ENCODE data around the gene AK5.
A peak's percentile ranks its signal among the peaks of the same experiment; 100 is the strongest.

Gene AK5

GRCh38 chr1:77281491-77282186 lies at the start of gene AK5:
Gene AK5 (plus strand): TSS chr1:77282019. CDS start chr1:77282314, 295 bp downstream.
- DNase-seq: peak in 34 of 51 donors; percentile 6 to 78 (median 42)

DNA sequence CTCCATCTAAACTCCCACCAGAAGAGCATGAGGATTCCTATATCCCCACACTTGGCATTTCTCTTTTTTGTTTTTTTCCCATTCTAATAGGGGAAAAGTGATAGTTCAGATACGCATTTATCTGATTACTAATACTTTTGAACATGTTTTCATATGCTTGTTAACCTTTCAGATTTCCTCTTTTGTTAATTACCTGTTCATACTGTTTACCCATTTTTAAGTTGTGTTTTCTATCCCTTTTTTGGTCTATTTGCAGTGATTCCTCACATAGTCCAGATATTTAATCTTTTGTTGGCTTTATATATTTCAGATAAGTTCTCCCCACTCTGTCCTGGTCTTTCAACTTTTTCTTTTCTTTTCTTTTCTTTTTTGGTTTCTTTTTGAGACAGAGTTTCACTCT lies 49.0 kb upstream of the AK5 start:
- DNase-seq: no peak

DNA sequence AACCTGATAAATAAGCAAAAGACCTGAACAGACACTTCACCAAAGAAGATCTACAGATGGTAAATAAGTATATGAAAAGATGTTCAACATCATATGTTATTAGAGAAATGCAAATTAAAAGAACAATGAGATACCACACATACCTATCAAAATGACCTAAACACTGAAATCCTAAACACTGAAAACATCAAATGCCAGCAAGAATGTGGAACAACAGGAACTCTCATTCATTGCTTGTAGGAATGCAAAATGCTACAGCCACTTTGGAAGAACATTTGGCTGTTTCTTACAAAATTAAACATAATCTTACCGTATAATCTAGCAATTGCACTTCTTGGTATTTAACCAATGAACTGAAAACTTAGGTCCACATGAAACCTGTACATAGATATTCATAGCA lies 47.7 kb upstream of the AK5 start:
- DNase-seq: no peak

DNA sequence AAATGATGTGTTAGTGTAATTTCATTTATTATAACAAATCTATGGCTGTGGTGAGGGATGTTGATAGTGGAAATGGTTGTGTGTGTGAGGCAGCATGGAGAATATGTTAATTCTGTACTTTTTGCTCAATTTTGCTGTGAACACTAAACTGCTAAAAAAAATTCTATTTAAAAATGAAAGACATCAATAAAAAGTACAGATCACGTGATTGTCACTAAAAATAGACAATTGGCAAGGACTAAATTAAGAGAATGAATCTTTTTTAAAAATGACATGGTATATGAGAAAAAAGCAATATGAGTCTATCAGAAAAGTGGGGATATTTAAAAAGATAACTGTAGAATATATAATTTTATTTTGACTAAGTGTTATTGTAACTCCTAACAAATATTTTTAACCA lies 46.9 kb upstream of the AK5 start:
- no peak for DNase-seq

DNA sequence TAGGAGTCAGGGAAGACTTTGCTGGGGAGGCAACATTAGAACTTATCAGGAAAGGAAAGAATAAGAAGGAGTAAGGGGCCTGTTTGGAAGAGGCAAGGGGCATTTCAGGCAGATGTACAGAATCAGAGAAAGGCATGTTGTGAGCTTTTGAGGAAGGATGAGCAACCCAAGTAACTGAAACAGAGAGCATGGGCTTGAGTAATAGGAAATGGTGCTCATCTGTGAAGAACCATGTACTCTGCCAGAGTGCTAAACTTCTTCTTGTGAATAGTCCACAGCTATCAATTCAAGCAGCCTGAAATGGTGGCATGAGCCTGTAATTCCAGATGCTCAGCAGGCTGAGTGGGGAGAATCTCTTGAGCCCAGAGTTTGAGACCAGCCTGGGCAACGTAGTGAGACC lies 43.4 kb upstream of the AK5 start:
- no peak for DNase-seq

DNA sequence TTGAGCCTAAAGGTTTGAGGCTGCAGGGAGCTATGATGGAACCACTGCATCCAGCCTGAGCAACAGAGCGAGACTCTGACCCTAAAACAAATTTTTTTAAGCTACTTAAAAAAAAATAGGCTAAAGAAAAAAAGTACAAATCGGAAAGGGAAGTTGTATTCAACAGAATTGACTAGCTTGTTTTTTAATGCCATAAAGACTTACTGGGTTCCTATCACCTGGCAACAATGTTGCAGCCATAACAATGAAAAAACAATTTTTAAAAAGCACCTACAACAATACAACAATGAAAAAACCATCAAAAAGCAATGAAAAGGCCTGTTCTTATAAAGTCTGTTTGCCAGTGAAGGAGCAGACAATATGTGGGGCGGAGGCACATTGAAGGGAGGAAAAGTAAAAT lies 42.5 kb upstream of the AK5 start:
- DNase-seq: no peak

GRCh38 chr1:77245830-77246229 lies 36.0 kb upstream of the AK5 start:
- DNase-seq: no peak

- no peak for DNase-seq
Measured at GRCh38 chr1:77250126-77250525, 31.7 kb upstream of the AK5 start.

DNA sequence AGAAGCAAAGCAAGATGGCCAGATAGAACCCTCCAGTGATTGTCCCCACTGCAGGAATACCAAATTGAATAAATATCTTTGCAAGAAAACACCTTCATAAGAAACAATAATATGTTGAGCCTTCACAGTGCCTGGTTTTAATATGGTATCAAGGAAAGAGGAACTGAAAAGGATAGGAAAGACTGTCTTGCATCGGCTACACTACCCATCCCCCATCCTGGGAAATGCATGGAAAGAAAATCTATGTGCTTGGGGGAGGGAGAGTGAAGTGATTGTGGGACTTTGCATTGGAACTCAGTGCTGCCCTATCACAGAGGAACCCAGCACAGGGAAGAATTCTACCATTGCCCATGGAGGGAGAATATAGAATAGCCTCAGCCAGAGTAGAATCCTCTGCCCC lies 28.6 kb upstream of the AK5 start:
- DNase-seq: no peak

- no peak for DNase-seq
Measured at GRCh38 chr1:77263708-77264107, 18.1 kb upstream of the AK5 start.

GRCh38 chr1:77265180-77265579 lies 16.6 kb upstream of the AK5 start:
- DNase-seq: no peak

- DNase-seq: no peak
Measured at GRCh38 chr1:77267035-77267434, 14.8 kb upstream of the AK5 start.

- no peak for DNase-seq
Measured at GRCh38 chr1:77271852-77272580, 9.8 kb upstream of the AK5 start.

- DNase-seq: peak in 1 of 51 donors; percentile 20
Measured at GRCh38 chr1:77273891-77274290, 7.9 kb upstream of the AK5 start.

- DNase-seq: no peak
Measured at GRCh38 chr1:77275194-77275593, 6.6 kb upstream of the AK5 start.

- DNase-seq: no peak
Measured at GRCh38 chr1:77276941-77277340, 4.9 kb upstream of the AK5 start.

- DNase-seq: no peak
Measured at GRCh38 chr1:77279929-77280328, 1.9 kb upstream of the AK5 start.

- peak in 1 of 51 donors; percentile 8 for DNase-seq
Measured at GRCh38 chr1:77280962-77281361, 857 bp upstream of the AK5 start.

GRCh38 chr1:77282187-77282865 lies 507 bp downstream of the AK5 start:
- DNase-seq: peak in 27 of 51 donors; percentile 18 to 74 (median 42)

DNA sequence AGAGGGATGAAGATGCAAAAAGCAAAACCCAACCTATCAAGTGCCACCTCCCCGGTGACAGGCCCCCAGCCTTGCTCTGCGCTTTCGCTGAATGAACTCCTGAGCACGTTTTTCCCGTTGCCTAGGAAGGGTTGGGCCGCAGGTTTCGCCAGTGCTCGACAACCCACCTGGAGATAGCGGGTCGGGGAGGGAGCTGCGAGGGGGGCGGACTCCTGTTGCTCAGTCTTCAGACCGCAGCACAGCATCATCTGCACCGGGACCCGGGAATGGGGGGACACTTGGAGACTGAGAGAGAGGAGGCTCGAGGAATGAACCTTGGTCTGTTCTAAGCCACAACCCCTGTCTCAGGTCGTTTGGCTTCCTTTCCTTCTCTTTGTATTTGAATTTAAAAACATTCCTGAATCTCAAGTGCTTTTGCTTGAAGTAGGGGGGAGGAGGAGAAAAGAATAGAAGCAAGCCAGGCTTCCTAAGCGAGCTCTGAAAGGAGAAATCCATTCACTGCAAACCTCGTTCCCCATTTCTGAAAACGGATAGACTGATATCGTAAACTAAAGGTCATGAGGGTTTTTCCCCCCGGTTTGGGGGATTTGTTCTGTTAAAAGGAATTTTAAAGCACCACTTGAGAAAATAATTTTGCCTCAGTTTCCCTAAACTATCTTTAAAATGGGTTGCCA lies 1.2 kb downstream of the AK5 start:
- peak in 24 of 51 donors; percentile 1 to 75 (median 19) for DNase-seq

- DNase-seq: peak in 1 of 51 donors; percentile 35
Measured at GRCh38 chr1:77283701-77284425, 2.0 kb downstream of the AK5 start.

Measured in hypothalamus (tissue), 51 donors.